Thoracic aorta (tissue), 2 donors: ENCODE data around the gene PPY. TPM values are rescaled to one million over a fixed set of nuclear protein-coding genes. Genes with fewer than 3 reads are reported as not detected.

Source experiments
- ATAC-seq: fragments of 150-250 bp; one replicate; pipeline ENCODE4 v1.8.0; 2017; ENCODE audit warnings: low read depth; ENCODE audit not compliant: insufficient number of reproducible peaks, low FRiP score
- DNase-seq: peaks from one replicate; pipeline ENCODE4 v3.0.0-alpha.2; 2020; ENCODE audit warnings: low spot score
- H3K27ac ChIP-seq, 2 donors: fragments of 200-600 bp; sonication (generic); 1 replicate in 1 of 2; 2 replicates in 1 of 2; pipeline ENCODE4 v1.5.1; 2016; ENCODE audit warnings: mild to moderate bottlenecking in 2 of 2, moderate library complexity in 2 of 2
- H3K27me3 ChIP-seq: fragments of 200-600 bp; sonication (generic); replicated peaks from 2 replicates; pipeline ENCODE4 v1.6.0; 2016; ENCODE audit warnings: mild to moderate bottlenecking; ENCODE audit not compliant: insufficient read depth
- H3K36me3 ChIP-seq: fragments of 200-600 bp; sonication (generic); one replicate; pipeline ENCODE4 v1.5.1; 2016
- H3K4me1 ChIP-seq, 2 donors: fragments of 200-600 bp; sonication (generic); 1 replicate in 1 of 2; 2 replicates in 1 of 2; pipeline versions ENCODE4 v1.5.1 to v1.6.0; 2016; ENCODE audit warnings: low read depth in 2 of 2, mild to moderate bottlenecking in 1 of 2; ENCODE audit not compliant: control insufficient read depth in 1 of 2
- H3K4me3 ChIP-seq: fragments of 200-600 bp; sonication (generic); 2 replicates; pipeline ENCODE4 v1.5.1; 2016; ENCODE audit warnings: mild to moderate bottlenecking
- H3K9me3 ChIP-seq: fragments of 200-600 bp; sonication (generic); 2 replicates; pipeline ENCODE4 v1.5.1; 2016
- CTCF ChIP-seq: fragments of 200-600 bp; sonication (generic); IDR thresholded peaks from one replicate; pipeline ENCODE4 v1.5.1; 2019; ENCODE audit warnings: antibody characterized with exemption
- total RNA-seq, 2 donors: library from RNA; depleted of rRNA; stranded (reverse); fragments of >200 nt; gene quantifications; one replicate each; pipeline versions ENCODE4 v1.1.0 to v1.2.3, GENCODE V29; 2016

The PPY gene
- total RNA-seq, 2 donors from 2014 or later = not detected

- DNase-seq (no peak), ATAC-seq (no peak)
- no peak overlapping the region for H3K27ac ChIP-seq
- H3K9me3 ChIP-seq = no peaks in the 10 kb centered on the region
- H3K4me3 ChIP-seq = peak overlapping the region; percentile 65
- peaks cover 6 to 10% of the 10 kb centered on the region in 2 donors for H3K4me1 ChIP-seq
- no peak for TF ChIP-seq CTCF
- H3K36me3 ChIP-seq = no peaks in the 10 kb centered on the region
- H3K27me3 ChIP-seq = peaks cover 18% of the 10 kb centered on the region
Measured at GRCh38 chr17:43983515-43984411, 41.5 kb upstream of the PPY start.

GRCh38 chr17:43983196-43983514 is 40.9 kb upstream of the PPY start:
- H3K27me3 ChIP-seq = peaks cover 18% of the 10 kb centered on the region
- H3K27ac ChIP-seq = no peak overlapping the region
- H3K36me3 ChIP-seq = no peaks in the 10 kb centered on the region
- H3K9me3 ChIP-seq = no peaks in the 10 kb centered on the region
- DNase-seq = no peak
- H3K4me1 ChIP-seq = peaks cover 6 to 10% of the 10 kb centered on the region in 2 donors
- no peak for TF ChIP-seq CTCF
- no peak for ATAC-seq
- H3K4me3 ChIP-seq = no peak overlapping the region

- Histone ChIP-seq H3K9me3 (no peaks in the 10 kb centered on the region), H3K27me3 (peaks cover 18% of the 10 kb centered on the region), H3K4me1 (peaks cover 6 to 10% of the 10 kb centered on the region in 2 donors), H3K4me3 (no peak overlapping the region), H3K36me3 (no peaks in the 10 kb centered on the region), H3K27ac (no peak overlapping the region)
- no peak for ATAC-seq
- no peak for TF ChIP-seq CTCF
- DNase-seq = no peak
Measured at GRCh38 chr17:43982171-43982570, 39.9 kb upstream of the PPY start.

- no peak overlapping the region for H3K4me3 ChIP-seq
- no peak overlapping the region for H3K27ac ChIP-seq
- H3K9me3 ChIP-seq = no peaks in the 10 kb centered on the region
- DNase-seq = no peak
- peaks cover 6 to 10% of the 10 kb centered on the region in 2 donors for H3K4me1 ChIP-seq
- H3K27me3 ChIP-seq = peaks cover 18% of the 10 kb centered on the region
- no peak for TF ChIP-seq CTCF
- H3K36me3 ChIP-seq = no peaks in the 10 kb centered on the region
- ATAC-seq = no peak
Measured at GRCh38 chr17:43979671-43980070, 37.4 kb upstream of the PPY start.

GRCh38 chr17:43979011-43979410 is 36.7 kb upstream of the PPY start:
- no peak overlapping the region for H3K27ac ChIP-seq
- no peak for TF ChIP-seq CTCF
- ATAC-seq (no peak), DNase-seq (no peak)
- H3K36me3 ChIP-seq = no peaks in the 10 kb centered on the region
- no peaks in the 10 kb centered on the region for H3K9me3 ChIP-seq
- H3K4me1 ChIP-seq = peaks cover 5 to 8% of the 10 kb centered on the region in 2 donors
- H3K27me3 ChIP-seq = peaks cover 12% of the 10 kb centered on the region
- no peak overlapping the region for H3K4me3 ChIP-seq
